Upper lobe of left lung (tissue), 6 donors: Measurements from ENCODE around the gene P3H2. TPM values are rescaled to one million over a fixed set of nuclear protein-coding genes. Genes with fewer than 3 reads are reported as not detected.

Experiments
- ATAC-seq, 2 donors: fragments of 200-7000 bp; cut with Tn5 transposase; one replicate each; pipeline ENCODE4 v1.9.1; 2022; ENCODE audit warnings: mild to moderate bottlenecking in 2 of 2, moderate library complexity in 2 of 2; ENCODE audit not compliant: low FRiP score in 2 of 2
- DNase-seq, 2 donors: peaks; one replicate each; pipeline ENCODE4 v3.0.0-alpha.2; 2019 to 2020
- H3K27ac ChIP-seq, 4 donors: fragments of 200-600 bp; sonication (generic); one replicate each; pipeline ENCODE4 v1.5.1; 2016 to 2019
- H3K27me3 ChIP-seq, 4 donors: fragments of 200-600 bp; sonication (generic); one replicate each; pipeline ENCODE4 v1.5.1; 2017 to 2019
- H3K36me3 ChIP-seq, 4 donors: fragments of 200-600 bp; sonication (generic); one replicate each; pipeline ENCODE4 v1.5.1; 2016 to 2019
- H3K4me1 ChIP-seq, 4 donors: fragments of 200-600 bp; sonication (generic); one replicate each; pipeline ENCODE4 v1.5.1; 2018 to 2019
- H3K4me3 ChIP-seq, 4 donors: fragments of 200-600 bp; sonication (generic); one replicate each; pipeline ENCODE4 v1.5.1; 2017 to 2019; ENCODE audit warnings: mild to moderate bottlenecking in 2 of 4, moderate library complexity in 1 of 4
- H3K9me3 ChIP-seq, 4 donors: fragments of 200-600 bp; sonication (generic); one replicate each; pipeline ENCODE4 v1.5.1; 2018 to 2019
- EP300 ChIP-seq, 4 donors: sonication (generic); formaldehyde crosslinking; IDR thresholded peaks; one replicate each; pipeline ENCODE4 v1.5.1; 2017; ENCODE audit warnings: antibody characterized with exemption in 4 of 4, control low read depth in 2 of 4
- POLR2A ChIP-seq, 4 donors: fragments of 450-650 bp; IDR thresholded peaks; one replicate each; pipeline ENCODE4 v1.5.1; 2016 to 2017; ENCODE audit warnings: antibody characterized with exemption in 4 of 4, mild to moderate bottlenecking in 2 of 4
- POLR2AphosphoS5 ChIP-seq, 2 donors: sonication (generic); formaldehyde crosslinking; IDR thresholded peaks; one replicate each; pipeline ENCODE4 v1.5.1; 2017; ENCODE audit warnings: antibody characterized with exemption in 2 of 2
- WGBS, 2 donors: methylation state at CpG; one replicate each; pipeline ENCODE4 v1.1.5; 2017 to 2018; 5-methylcytosine and 5-hydroxymethylcytosine counted together
- total RNA-seq, 6 donors: library from RNA; depleted of rRNA in 4 of 6; stranded (reverse); fragments of >200 nt in 4 of 6; gene quantifications; one replicate each; pipeline versions ENCODE4 v1.1.0 to v1.2.1, GENCODE V29; 2016 to 2021
- TF ChIP-seq, protein P1 (sequence below), 6 experiments: fragments of 450-650 bp in 4 of 6; fragments of 200-600 bp in 2 of 6; sonication (generic) in 2 of 6; IDR thresholded peaks; one replicate each; pipeline ENCODE4 v1.5.1; 2016 to 2019; ENCODE audit warnings: antibody characterized with exemption in 6 of 6
- donor health status: DM: no; HTN: no; CAD: no; lungs with moderate emphysema.
- donor health status: DM: no; HTN: yes; CAD: no; lungs with severe emphysema.

Gene P3H2
- total RNA-seq, 6 donors from 2014 or later, result 42.2 to 114 (median 63.0) TPM

DNA sequence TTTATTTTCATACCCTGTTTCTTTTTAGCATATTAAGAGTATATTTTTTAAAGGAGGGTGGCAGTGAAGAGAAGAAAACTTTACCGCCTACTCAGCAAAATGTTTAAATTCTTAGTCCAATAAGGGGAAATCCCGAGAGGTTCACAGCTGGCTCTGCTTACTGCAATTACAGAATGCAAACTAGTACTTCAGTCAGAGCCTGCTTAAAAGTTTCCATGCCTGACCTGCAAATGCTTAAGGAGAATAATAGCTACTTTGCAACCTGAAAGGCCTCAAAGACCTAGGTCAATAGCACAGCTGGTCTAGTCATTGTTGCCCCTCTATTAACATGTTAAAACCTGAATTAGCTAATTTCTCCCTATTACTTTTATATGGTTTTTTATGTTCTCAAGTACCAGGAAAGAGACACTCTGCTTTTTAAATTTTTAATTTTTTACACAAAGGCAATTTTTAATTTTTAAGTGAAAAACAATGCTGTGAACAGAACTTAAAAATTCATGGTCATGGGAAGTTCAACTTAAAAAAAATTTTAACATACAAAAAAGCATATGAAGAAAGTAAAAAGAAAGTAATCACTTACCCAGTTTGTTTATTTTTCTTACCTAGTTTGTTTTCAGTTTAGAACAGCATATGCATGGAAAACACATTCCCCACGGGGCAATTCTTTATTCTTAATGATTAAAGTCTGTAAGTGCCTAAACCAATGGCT is 79.2 kb downstream of the P3H2 start:
- 36 to 37% methylated on average over 3 of the region's 3 CpGs for WGBS, 2 donors
- H3K27me3 ChIP-seq, result no peaks in the 10 kb centered on the region
- H3K27ac ChIP-seq, result no peak overlapping the region
- H3K4me1 ChIP-seq, result peaks cover 0 to 17% (median 10%) of the 10 kb centered on the region in 4 donors
- H3K36me3 ChIP-seq, result no peaks in the 10 kb centered on the region
- no peak overlapping the region for H3K4me3 ChIP-seq
- peak in 1 of 2 donors; percentile 54 for DNase-seq
- ATAC-seq, result no peak
- H3K9me3 ChIP-seq, result no peaks in the 10 kb centered on the region
- no peak for TF ChIP-seq EP300 (IDR thresholded peaks at IDR 0.05)
- TF ChIP-seq, protein P1, sequence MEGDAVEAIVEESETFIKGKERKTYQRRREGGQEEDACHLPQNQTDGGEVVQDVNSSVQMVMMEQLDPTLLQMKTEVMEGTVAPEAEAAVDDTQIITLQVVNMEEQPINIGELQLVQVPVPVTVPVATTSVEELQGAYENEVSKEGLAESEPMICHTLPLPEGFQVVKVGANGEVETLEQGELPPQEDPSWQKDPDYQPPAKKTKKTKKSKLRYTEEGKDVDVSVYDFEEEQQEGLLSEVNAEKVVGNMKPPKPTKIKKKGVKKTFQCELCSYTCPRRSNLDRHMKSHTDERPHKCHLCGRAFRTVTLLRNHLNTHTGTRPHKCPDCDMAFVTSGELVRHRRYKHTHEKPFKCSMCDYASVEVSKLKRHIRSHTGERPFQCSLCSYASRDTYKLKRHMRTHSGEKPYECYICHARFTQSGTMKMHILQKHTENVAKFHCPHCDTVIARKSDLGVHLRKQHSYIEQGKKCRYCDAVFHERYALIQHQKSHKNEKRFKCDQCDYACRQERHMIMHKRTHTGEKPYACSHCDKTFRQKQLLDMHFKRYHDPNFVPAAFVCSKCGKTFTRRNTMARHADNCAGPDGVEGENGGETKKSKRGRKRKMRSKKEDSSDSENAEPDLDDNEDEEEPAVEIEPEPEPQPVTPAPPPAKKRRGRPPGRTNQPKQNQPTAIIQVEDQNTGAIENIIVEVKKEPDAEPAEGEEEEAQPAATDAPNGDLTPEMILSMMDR (IDR thresholded peaks at IDR 0.05), result no peak
- no peak for TF ChIP-seq POLR2A (IDR thresholded peaks at IDR 0.05)
- TF ChIP-seq POLR2AphosphoS5 (IDR thresholded peaks at IDR 0.05), result no peak

DNA sequence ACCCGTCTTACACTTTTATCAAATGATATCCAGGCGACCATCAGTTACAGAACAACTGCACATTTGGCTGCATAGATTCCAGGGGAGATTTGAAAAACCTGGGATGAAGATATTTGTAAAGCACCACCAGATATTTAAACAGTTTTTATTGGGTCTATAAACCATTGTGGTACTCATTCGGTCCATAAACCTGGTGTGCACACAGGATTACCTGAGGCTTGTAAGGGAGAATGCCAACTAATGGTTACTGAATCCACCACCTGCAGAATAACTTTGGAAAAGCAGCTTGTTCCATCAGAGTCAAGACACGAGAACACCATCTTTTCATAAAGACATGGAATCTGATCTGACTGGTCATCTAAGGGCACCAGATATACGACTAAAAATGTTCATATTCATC is 80.6 kb downstream of the P3H2 start:
- 72 to 73% methylated on average over 5 of the region's 5 CpGs for WGBS, 2 donors
- Histone ChIP-seq H3K9me3 (no peaks in the 10 kb centered on the region), H3K27me3 (no peaks in the 10 kb centered on the region), H3K4me3 (no peak overlapping the region), H3K4me1 (peaks cover 0 to 17% (median 10%) of the 10 kb centered on the region in 4 donors), H3K36me3 (no peaks in the 10 kb centered on the region), H3K27ac (no peak overlapping the region)
- ATAC-seq (no peak), DNase-seq (no peak)
- TF ChIP-seq, protein P1 (IDR thresholded peaks at IDR 0.05), result no peak
- no peak for TF ChIP-seq EP300 (IDR thresholded peaks at IDR 0.05)
- no peak for TF ChIP-seq POLR2A (IDR thresholded peaks at IDR 0.05)
- TF ChIP-seq POLR2AphosphoS5 (IDR thresholded peaks at IDR 0.05), result no peak

DNA sequence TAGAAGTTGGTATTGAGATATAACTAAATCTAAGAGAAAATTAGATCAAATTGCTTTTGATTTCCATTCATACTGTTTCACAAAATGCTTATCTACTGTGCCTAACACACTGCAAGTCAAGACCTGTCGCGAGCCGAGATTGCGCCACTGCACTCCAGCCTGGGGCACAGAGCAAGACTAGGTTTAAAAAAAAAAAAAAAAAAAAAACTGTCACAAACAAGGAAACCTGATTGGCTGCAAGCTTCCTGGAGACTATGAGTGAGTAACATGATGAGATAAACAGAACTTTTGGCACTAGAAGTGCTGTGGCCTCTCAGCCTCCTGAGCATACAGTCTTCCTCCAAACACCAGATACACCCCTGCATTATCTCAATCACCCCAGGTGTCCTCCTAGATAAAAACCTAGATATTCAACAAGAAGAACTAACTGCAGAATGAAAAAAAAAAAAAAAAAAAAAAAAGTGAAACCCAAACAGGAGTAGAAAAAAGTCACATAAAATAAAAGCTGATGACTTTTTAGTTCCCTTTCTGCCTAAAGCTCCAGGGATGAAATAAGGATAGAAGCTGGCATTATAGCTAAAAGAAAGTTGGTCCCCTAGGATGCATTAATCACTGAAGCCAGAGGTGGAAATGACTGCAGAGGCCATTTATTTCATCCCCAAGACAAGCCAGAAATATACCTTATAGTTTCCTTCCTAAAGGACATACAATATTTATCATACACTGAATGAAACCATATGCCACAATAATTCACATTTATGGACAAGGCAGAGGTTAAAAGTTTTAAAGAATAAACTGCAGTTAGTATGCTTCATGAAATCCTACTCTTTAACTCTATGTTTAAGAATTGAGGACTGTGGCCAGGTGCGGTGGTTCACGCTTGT is 82.4 kb downstream of the P3H2 start:
- H3K27me3 ChIP-seq, result no peaks in the 10 kb centered on the region
- H3K4me3 ChIP-seq, result no peak overlapping the region
- peak overlapping the region in 1 of 4 donors; percentile 35 for H3K27ac ChIP-seq
- TF ChIP-seq, protein P1 (IDR thresholded peaks at IDR 0.05), result no peak
- peak in 1 of 4 donors; percentile 22 for TF ChIP-seq EP300 (IDR thresholded peaks at IDR 0.05)
- WGBS, 2 donors, result 47 to 51% methylated on average over 6 of the region's 6 CpGs
- H3K4me1 ChIP-seq, result peaks cover 0 to 11% (median 6%) of the 10 kb centered on the region in 4 donors
- no peaks in the 10 kb centered on the region for H3K9me3 ChIP-seq
- peak; percentile 52 to 89 for DNase-seq
- ATAC-seq, result peak; percentile 40 to 52
- no peaks in the 10 kb centered on the region for H3K36me3 ChIP-seq

DNA sequence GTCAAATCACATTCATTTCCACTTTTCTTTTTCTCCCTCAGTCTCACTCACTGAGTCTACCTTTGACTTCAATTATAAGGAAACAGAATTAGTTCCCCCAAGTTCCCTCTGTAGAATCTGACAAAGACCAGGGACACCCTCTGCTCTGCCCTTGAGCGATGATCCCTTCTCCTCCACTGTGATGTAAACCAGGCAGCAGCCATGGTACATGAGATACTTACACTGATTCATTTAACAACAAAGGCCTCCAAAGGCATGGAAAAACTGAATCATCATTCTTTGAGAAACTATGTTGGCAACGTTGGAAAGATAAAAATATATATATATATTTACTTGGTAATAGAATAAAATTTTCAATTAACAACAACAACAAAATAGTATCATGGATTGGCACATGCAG is 84.1 kb downstream of the P3H2 start:
- Histone ChIP-seq H3K4me1 (peaks cover 0 to 7% (median 2%) of the 10 kb centered on the region in 4 donors), H3K9me3 (no peaks in the 10 kb centered on the region), H3K27me3 (no peaks in the 10 kb centered on the region), H3K4me3 (no peak overlapping the region), H3K27ac (no peak overlapping the region), H3K36me3 (no peaks in the 10 kb centered on the region)
- DNase-seq (no peak), ATAC-seq (no peak)
- TF ChIP-seq, protein P1 (IDR thresholded peaks at IDR 0.05), result no peak
- no peak for TF ChIP-seq POLR2A (IDR thresholded peaks at IDR 0.05)
- TF ChIP-seq POLR2AphosphoS5 (IDR thresholded peaks at IDR 0.05), result no peak
- no peak for TF ChIP-seq EP300 (IDR thresholded peaks at IDR 0.05)
- WGBS, 2 donors, result 66 to 75% methylated on average over 2 of the region's 2 CpGs
